KMS-11 (cell line): Measurements from ENCODE around the gene TNMD.
A peak's percentile ranks its signal among the peaks of the same experiment; 100 is the strongest.

Experiments used
- H2AFZ ChIP-seq: fragments of 200-600 bp; sonication (generic); 2 replicates; pipeline ENCODE4 v1.6.1; 2016; ENCODE audit warnings: antibody characterized with exemption, mixed run types, low read depth
- H3K27ac ChIP-seq: fragments of 200-600 bp; sonication (generic); 2 replicates; pipeline ENCODE4 v1.6.1; 2016; ENCODE audit warnings: mild to moderate bottlenecking, mixed run types
- H3K27me3 ChIP-seq: fragments of 200-600 bp; sonication (generic); 2 replicates; pipeline ENCODE4 v1.6.1; 2017; ENCODE audit warnings: mild to moderate bottlenecking, low read depth, mixed run types, moderate library complexity; ENCODE audit not compliant: insufficient read depth
- H3K36me3 ChIP-seq: fragments of 200-600 bp; sonication (generic); 2 replicates; pipeline ENCODE4 v1.6.1; 2017; ENCODE audit warnings: mild to moderate bottlenecking, mixed run types; ENCODE audit not compliant: insufficient read depth
- H3K4me1 ChIP-seq: fragments of 200-600 bp; sonication (generic); 2 replicates; pipeline ENCODE4 v1.6.1; 2016; ENCODE audit warnings: mild to moderate bottlenecking, low read depth, mixed run types; ENCODE audit not compliant: poor library complexity, severe bottlenecking
- H3K4me2 ChIP-seq: fragments of 200-600 bp; sonication (generic); 2 replicates; pipeline ENCODE4 v1.7.0; 2016; ENCODE audit warnings: mild to moderate bottlenecking, mixed run types
- H3K4me3 ChIP-seq: fragments of 200-600 bp; sonication (generic); IDR thresholded peaks from 2 replicates; pipeline ENCODE4 v1.6.1; 2017; ENCODE audit warnings: low read depth, low read length, mixed read lengths; ENCODE audit not compliant: insufficient read depth
- H3K79me2 ChIP-seq: fragments of 200-600 bp; sonication (generic); 2 replicates; pipeline ENCODE4 v1.6.1; 2016; ENCODE audit warnings: low read depth, mixed run types; ENCODE audit not compliant: insufficient read depth
- H3K9ac ChIP-seq: fragments of 200-600 bp; sonication (generic); 2 replicates; pipeline ENCODE4 v1.6.1; 2016; ENCODE audit warnings: mild to moderate bottlenecking, mixed run types
- H4K20me1 ChIP-seq: fragments of 200-600 bp; sonication (generic); 2 replicates; pipeline ENCODE4 v1.6.1; 2016; ENCODE audit warnings: mild to moderate bottlenecking, mixed run types; ENCODE audit not compliant: insufficient read depth
- TF ChIP-seq, protein P1 (sequence below): fragments of 200-600 bp; sonication (generic); conservative IDR thresholded peaks from 2 replicates; pipeline ENCODE4 v1.6.1; 2017; ENCODE audit warnings: low read depth, mild to moderate bottlenecking, antibody characterized with exemption, low read length, moderate library complexity, mixed read lengths

Gene TNMD

DNA sequence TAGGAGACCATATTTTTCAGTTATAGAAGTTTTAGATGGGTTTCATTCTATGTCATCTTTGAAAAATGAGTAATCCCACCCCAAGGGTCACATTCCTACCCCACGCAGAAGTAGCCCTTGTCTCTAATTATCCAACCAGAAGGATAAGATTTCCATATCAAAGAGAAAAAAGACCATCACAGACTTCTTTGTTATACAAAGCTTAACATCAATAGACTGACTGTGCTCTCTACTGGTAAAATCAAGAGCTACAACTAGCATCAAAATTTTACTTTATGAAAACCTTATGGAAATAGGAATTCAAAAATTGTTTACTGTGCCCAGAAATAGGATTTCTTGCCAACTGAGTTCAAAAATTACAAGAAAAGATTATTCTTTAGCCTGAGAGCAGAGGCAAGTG is 24.9 kb downstream of the TNMD start:
- Histone ChIP-seq H3K79me2 (no peaks in the 10 kb centered on the region), H3K27ac (no peak overlapping the region), H3K27me3 (no peaks in the 10 kb centered on the region), H3K4me1 (peaks cover 2% of the 10 kb centered on the region), H4K20me1 (no peaks in the 10 kb centered on the region), H3K4me2 (no peak overlapping the region), H2AFZ (no peak overlapping the region), H3K9ac (no peak overlapping the region), H3K36me3 (no peaks in the 10 kb centered on the region), H3K4me3 (no peak overlapping the region)
- TF ChIP-seq, protein P1, sequence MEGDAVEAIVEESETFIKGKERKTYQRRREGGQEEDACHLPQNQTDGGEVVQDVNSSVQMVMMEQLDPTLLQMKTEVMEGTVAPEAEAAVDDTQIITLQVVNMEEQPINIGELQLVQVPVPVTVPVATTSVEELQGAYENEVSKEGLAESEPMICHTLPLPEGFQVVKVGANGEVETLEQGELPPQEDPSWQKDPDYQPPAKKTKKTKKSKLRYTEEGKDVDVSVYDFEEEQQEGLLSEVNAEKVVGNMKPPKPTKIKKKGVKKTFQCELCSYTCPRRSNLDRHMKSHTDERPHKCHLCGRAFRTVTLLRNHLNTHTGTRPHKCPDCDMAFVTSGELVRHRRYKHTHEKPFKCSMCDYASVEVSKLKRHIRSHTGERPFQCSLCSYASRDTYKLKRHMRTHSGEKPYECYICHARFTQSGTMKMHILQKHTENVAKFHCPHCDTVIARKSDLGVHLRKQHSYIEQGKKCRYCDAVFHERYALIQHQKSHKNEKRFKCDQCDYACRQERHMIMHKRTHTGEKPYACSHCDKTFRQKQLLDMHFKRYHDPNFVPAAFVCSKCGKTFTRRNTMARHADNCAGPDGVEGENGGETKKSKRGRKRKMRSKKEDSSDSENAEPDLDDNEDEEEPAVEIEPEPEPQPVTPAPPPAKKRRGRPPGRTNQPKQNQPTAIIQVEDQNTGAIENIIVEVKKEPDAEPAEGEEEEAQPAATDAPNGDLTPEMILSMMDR, result no peak

DNA sequence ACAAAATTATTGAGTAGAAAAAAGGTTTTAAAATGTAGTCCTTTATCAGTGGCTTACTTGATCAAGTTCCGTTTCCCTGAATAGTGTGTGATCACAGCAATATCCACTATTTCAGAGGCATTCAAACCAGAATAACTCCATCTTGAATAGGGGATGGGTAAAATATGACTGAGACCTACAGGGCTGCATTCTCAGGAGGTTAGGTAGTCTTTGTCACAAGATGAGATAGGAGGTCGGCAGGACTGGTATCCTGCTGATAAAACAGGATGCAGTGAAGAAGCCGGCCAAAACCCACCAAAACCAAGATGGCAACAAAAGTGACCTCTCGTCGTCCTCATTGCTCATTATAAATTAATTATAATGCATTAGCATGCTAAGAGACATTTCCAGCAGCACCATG is 27.2 kb downstream of the TNMD start:
- no peaks in the 10 kb centered on the region for H3K27me3 ChIP-seq
- peaks cover 19% of the 10 kb centered on the region for H3K4me1 ChIP-seq
- no peak overlapping the region for H3K4me3 ChIP-seq
- H3K79me2 ChIP-seq, result no peaks in the 10 kb centered on the region
- H3K27ac ChIP-seq, result no peak overlapping the region
- no peak overlapping the region for H3K4me2 ChIP-seq
- no peak overlapping the region for H2AFZ ChIP-seq
- H3K9ac ChIP-seq, result no peak overlapping the region
- TF ChIP-seq, protein P1, result no peak
- no peaks in the 10 kb centered on the region for H4K20me1 ChIP-seq
- no peaks in the 10 kb centered on the region for H3K36me3 ChIP-seq

DNA sequence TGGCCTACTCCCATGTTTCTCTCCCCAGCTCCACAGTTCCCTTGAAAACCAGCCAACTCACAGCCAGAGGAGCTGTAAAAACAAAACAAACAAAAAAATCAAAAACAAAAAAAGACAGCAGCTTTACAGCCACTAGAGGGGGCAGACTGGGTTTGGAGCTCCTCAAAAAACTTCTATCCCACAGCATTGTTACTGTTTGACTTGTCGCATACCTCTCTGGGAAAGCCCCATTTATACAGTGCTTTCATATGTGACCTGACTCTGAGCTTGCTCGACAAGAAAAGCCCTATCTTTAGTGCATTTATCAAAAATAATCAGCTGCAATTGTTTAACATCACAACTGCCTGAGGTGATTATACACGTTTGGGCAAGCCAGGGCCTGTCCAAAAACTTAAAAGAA is 30.3 kb downstream of the TNMD start:
- Histone ChIP-seq H3K4me3 (no peak overlapping the region), H3K27me3 (no peaks in the 10 kb centered on the region), H3K79me2 (no peaks in the 10 kb centered on the region), H4K20me1 (no peaks in the 10 kb centered on the region), H3K36me3 (no peaks in the 10 kb centered on the region), H3K4me1 (peaks cover 19% of the 10 kb centered on the region), H3K4me2 (peak overlapping the region; percentile 22; the same call in 1 of the 2 replicates), H2AFZ (peak overlapping the region; percentile 16; the same call in 1 of the 2 replicates), H3K27ac (peak overlapping the region; percentile 26; the same call in 1 of the 2 replicates), H3K9ac (no peak overlapping the region)
- TF ChIP-seq, protein P1, result peak; percentile 56

DNA sequence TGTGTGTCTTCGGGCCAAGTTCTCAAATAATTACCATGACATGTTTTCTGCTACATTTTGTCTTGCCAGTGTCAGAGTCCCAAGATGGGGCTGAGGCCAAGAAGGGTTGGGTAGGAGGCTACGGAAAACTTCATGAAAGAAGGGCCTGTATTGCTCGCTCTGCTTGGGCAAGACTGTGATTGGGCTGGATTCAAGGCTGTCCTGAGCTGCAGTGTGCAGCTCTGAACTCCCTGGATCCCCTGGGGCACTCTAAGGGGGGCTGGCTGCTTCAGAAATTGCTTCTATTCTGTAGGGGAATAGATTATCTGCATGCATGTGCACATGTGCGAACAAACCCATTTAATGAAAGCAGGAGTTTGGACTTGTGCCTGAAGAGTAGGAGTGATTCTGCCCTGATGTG is 38.3 kb downstream of the TNMD start:
- H3K27me3 ChIP-seq, result no peaks in the 10 kb centered on the region
- H3K36me3 ChIP-seq, result no peaks in the 10 kb centered on the region
- no peak overlapping the region for H3K4me3 ChIP-seq
- H3K9ac ChIP-seq, result no peak overlapping the region
- H4K20me1 ChIP-seq, result no peaks in the 10 kb centered on the region
- H3K79me2 ChIP-seq, result no peaks in the 10 kb centered on the region
- H2AFZ ChIP-seq, result no peak overlapping the region
- H3K4me2 ChIP-seq, result no peak overlapping the region
- TF ChIP-seq, protein P1, result no peak
- no peak overlapping the region for H3K27ac ChIP-seq
- H3K4me1 ChIP-seq, result peaks cover 13% of the 10 kb centered on the region
